ENCODE measurements around the gene BMPR1B.

DNA sequence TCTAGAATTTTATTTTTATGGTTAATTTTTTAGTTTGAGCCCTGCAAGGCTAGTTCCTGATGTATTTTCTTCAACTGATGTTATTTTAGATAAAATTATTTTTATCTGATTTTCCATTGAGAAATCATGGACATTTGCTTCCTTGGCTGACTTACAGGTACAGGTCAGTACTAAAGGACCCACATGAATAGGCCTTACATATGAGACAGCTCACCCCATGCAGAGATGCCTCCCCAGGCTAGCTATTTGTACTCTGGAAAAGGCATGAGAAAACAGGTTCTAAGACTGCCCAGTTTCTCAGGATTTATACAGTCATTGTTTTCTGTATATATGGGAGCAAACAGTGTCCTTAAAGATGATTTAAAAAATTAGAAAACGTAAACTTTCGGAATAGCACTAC, 255.5 kb downstream of the BMPR1B start:
- TF ChIP-seq, protein P1, sequence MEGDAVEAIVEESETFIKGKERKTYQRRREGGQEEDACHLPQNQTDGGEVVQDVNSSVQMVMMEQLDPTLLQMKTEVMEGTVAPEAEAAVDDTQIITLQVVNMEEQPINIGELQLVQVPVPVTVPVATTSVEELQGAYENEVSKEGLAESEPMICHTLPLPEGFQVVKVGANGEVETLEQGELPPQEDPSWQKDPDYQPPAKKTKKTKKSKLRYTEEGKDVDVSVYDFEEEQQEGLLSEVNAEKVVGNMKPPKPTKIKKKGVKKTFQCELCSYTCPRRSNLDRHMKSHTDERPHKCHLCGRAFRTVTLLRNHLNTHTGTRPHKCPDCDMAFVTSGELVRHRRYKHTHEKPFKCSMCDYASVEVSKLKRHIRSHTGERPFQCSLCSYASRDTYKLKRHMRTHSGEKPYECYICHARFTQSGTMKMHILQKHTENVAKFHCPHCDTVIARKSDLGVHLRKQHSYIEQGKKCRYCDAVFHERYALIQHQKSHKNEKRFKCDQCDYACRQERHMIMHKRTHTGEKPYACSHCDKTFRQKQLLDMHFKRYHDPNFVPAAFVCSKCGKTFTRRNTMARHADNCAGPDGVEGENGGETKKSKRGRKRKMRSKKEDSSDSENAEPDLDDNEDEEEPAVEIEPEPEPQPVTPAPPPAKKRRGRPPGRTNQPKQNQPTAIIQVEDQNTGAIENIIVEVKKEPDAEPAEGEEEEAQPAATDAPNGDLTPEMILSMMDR (IDR thresholded peaks at IDR 0.05): no peak
- TF ChIP-seq POLR2A (IDR thresholded peaks at IDR 0.05): no peak
